SHP77 treated with DMSO at 0.1 percent for 48 hours (cell line): ENCODE data around the gene IL21R.

ENCODE experiments used
- DNase-seq: peaks from one replicate; lab custom pipeline; 2025; lab: John Stamatoyannopoulos, UW

IL21R gene

DNA sequence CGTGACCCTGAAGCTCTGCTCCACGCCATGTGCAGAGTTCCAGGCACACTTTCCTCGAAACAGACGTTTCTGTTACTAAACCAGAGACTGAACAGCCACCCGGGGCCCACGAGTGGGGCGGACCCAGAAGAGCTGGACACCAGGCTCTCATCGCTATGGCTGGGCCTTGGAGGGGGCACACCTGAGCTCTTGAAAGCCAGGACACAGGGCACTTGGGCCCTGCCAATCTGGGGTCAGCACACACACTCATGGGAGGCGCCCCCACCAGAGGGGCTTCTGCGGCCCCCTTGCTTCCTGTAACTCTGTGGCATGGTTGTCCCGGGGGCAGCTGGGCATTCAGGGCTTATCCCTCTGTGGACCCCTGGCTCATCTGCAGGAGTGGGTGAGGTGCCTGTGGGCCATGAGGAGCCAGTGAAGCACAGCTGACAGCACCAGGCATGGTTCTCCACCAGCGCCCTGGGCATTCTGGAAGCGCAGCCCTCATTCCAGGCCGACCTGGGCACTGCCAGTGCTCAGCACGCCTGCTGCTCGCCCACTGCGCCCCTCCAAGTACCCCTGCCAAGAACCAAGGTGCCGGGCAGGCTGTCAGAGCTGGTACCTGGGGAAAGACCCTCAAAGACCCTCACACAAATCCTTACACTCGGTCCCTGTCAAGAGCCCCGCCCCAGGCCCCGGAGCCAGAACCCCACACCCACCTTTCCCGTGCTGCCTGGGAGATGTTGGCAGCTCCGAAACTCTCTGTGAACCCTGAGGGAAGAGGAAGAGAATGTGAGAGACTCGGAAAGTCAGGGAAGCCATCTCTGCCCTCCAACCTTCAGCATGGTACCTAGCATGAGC is 61.1 kb downstream of the IL21R start:
- no peak for DNase-seq

DNA sequence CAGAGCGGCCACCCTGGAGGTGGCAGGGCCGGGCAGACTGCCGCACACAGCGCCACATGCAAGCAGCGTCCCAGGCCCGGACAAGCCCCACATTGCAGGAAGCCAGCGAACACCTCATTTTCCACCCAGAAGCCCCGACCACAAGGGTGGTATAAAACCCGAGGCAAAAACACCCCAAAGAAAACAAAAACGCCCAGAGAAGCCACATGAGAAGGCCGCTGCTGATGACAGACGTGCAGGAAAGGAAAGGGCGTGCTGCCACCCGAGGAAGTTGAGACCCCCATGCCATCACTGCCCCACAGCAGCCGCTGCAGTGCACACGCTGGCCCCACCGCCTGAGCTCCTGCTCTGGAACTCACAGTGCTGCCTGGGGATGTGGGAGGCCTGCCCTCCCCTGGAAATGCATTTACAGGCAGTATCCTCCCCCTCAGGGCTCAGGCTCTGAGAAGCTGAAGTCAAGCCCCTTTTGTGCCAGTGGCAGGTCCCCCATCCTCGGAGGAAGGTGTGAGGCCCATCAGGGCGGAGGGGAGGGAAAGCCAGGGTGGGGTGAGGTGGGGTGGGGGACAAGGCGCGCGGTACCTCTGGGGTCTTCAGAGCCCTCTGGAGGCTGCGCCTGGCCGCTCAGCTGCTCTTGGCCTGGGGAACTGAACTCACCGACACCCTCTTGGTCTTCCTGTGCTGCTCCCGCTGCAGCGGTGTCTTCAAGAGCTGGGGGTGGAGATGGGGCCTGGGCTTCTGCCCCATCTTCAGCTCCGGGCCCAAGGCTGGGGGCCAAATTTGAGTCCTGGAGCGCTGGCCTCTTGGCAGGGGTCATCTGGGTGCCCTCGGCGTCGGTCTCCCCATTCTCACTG is 62.0 kb downstream of the IL21R start:
- DNase-seq, result no peak

DNA sequence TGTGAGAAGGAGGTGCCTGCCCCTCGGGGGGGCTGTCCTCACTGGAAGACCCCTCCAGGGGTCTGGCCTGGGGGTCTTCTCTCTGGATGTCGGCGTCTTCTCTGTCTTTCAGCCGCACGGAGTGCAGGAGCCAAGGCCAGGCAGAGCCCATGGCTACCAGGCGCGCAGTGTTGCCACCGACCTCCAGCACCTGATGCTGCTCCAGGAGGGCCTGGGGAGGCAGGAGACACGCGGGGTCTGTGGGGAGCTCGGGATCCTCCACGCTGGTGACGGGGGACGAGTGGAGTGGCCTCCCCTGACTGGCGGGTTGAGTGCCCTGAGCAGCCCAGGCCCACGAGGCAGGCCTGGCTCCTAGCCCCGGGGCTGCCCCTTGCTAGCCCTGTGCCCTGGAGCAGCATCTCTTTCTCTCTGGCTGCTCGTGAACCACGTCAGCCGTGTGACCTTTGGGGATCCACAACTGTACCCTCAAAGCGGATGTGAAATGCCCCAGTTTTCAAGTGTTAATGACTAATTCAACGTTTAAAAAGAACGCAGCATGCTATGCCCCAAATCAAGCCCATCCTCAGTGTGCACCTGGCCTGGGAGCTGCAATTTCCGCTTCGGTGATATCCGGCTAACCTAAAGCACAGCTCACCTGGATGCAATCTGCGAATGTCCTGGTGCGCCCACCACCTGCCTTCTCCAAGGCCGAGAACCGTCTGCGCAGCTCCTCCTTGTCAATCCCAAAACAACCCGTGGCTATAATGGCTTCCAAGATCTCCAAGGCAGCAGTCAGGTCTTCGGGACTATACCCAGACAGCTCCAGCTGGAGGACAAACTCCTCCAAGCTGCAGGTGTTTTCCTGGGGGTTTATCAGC is 62.9 kb downstream of the IL21R start:
- DNase-seq, result no peak

GRCh38 chr16:27465483-27465879 is 63.5 kb downstream of the IL21R start:
- no peak for DNase-seq

- DNase-seq, result no peak
Observed at GRCh38 chr16:27468941-27469531, 67.1 kb downstream of the IL21R start.

- DNase-seq, result no peak
Observed at GRCh38 chr16:27470567-27471431, 68.8 kb downstream of the IL21R start.

DNA sequence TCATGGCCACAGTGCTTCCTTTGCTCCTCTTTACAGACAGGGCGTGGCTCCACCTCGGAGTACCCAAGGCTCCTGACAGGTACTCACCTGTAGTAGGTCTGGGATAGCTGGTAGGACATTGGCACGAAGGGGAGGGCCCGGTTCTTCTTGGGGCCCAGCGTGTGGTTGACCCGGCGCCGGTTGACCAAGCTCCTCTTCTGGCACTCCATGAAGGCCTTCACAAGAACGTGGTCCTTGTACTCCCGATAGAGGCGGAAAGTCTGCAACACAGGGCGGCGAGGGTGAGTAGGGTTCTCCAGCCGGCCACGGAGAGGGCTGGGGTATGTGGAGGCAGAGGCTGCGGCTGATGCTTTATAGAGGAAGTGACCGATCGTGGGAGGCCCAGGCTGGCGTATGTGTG is 69.7 kb downstream of the IL21R start:
- DNase-seq, result no peak

DNA sequence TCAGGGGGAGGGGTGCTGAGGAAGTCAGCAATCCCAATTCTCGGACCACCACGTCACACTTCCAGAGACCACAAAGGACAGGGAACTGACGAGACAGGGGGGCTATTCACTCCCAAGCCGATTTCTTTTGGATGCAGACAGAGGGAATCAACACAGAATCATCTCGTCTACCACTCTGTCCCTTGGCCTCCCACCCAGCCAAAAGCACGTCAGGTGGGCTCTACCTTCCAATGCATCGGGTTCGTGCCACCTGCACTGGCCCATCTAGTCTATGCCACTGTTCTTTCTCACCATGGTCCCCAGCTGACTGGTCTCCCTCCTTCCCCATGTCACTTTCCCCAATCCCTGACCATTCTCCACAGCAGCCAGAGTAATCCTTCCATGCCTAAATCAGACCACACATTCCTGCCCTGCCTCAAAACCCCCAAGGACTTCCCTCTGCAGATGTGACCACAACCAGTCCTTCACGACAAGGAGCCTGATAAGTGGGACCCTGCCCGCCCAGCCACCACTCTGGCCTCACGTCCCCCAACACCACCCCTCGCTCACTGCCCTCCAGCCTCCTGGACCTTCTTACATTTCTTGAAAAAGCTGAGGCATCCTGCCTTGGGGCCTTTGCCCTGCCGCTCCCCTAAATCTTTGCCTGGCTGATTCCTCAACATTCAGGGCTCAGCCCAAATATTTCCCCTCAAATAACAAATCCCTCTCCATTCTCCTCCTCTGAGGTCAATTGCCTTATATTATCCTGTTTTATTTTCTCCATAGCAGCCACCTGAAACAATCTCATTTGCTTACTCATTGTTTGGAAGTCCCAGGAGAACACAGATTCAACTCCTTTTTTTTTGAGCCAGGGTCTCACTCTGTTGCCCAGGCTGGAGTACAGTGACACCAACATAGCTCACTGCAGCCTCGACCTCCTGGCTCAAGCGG is 70.4 kb downstream of the IL21R start:
- no peak for DNase-seq

GRCh38 chr16:27473101-27473900 is 71.3 kb downstream of the IL21R start:
- DNase-seq, result no peak

DNA sequence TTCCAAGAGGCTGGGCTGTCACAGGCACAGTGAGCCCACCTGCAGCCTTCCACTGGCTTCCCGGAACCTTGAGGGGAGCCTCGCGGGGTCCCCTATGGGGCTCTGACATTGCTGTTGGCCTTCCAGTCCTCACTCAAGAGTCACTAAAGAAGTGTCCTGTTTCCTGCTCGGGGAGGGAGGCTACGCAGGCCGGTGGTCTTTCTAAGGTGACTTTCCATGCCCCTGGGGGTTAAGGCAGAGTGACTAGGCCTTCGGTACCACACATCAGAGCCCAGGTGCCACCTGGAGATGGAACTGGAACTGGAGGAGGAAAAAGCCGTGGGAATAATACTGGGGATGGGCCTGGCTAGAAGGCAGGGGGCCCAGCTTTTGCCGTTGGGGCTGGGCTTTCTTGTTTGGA is 72.1 kb downstream of the IL21R start:
- no peak for DNase-seq

- DNase-seq, result no peak
Observed at GRCh38 chr16:27474921-27475320, 72.9 kb downstream of the IL21R start.

- no peak for DNase-seq
Observed at GRCh38 chr16:27475561-27475960, 73.6 kb downstream of the IL21R start.

- DNase-seq, result no peak
Observed at GRCh38 chr16:27476240-27476639, 74.3 kb downstream of the IL21R start.

DNA sequence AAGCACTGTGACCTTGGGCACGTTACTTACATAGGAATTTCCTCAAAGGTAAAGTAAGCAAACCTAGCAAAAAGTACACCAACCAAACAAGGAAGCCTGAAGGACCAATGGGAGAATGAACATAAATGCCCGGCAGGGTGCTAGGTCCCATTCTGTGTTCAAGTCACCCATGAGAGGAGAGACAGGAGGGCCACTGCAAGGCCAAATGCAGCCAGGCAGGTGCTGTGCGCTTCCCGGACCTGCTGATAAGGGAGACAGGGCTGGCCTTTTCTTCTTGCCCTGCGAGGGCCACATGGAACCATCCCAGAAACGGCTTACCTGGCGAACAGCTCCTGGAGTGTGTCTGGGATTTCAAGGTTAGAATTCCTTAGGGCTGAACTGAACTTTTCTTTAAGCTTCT is 78.8 kb downstream of the IL21R start:
- no peak for DNase-seq

- DNase-seq, result no peak
Observed at GRCh38 chr16:27481282-27481934, 79.4 kb downstream of the IL21R start.

- DNase-seq, result no peak
Observed at GRCh38 chr16:27482397-27483087, 80.6 kb downstream of the IL21R start.

DNA sequence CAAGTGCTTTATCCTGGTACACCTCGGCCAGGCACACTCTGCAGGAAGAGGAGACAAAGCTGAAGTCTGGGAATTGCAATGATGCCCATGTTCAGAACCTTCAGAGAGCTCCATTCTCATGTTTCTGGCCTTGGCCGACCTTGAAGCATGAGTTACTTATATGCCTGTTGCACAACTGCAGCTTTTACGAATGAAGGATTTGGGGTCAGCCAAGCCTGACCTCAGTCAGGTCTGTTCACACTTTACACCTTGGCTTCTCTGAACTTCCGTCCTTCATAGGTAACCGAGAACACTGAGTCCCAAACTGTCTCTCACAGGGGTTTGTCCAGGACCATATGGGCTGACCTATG is 81.1 kb downstream of the IL21R start:
- no peak for DNase-seq

DNA sequence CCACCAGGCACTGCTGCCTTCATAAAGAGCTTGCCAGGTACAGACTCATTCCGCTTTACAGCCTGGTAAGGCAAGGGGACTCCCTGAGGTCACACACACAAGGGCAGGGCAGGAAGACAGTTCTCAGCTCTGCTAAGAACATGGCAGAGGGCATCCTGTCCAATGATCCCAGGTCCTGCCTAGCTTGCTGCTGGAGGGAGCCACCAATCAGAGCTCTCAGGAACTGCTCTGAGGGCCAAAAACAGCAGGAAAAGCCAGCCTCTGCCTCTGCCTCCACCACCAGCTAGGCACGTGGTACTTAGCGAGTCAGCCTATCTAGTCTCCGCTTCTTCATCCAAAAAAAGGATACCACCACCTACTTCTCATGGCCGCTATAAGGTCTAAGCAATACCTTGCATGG is 81.7 kb downstream of the IL21R start:
- DNase-seq, result no peak
